Neural progenitor cell (in vitro differentiated cells): ENCODE measurements around the gene TBX6.
A peak's percentile ranks its signal among the peaks of the same experiment; 100 is the strongest.

Experiments
- CTCF ChIP-seq: fragments of 200-600 bp; sonication (generic); IDR thresholded peaks from 2 replicates; pipeline ENCODE4 v1.5.1; 2017; ENCODE audit warnings: antibody characterized with exemption, mild to moderate bottlenecking
- EZH2 ChIP-seq: fragments of 200-600 bp; sonication (generic); IDR thresholded peaks from 2 replicates; pipeline ENCODE4 v1.6.1; 2017; ENCODE audit warnings: antibody characterized with exemption, mild to moderate bottlenecking, moderate library complexity
- EZH2phosphoT487 ChIP-seq: fragments of 200-600 bp; sonication (generic); IDR thresholded peaks from 2 replicates; pipeline ENCODE4 v1.6.1; 2017; ENCODE audit warnings: antibody characterized with exemption

GRCh38 chr16:30091474-30092372 lies at the start of gene TBX6:
- TF ChIP-seq CTCF (peak; percentile 69), EZH2 (no peak), EZH2phosphoT487 (no peak)
